Measurements from ENCODE around the gene ZNF362. TPM values are rescaled to one million over a fixed set of nuclear protein-coding genes. Genes with fewer than 3 reads are reported as not detected.
A peak's percentile ranks its signal among the peaks of the same experiment; 100 is the strongest.

Gene ZNF362
- total RNA-seq, 2 donors from 2014 or later, result 25.3 to 55.4 TPM

GRCh38 chr1:33322870-33323585, 66.7 kb downstream of the ZNF362 start:
- TF ChIP-seq, protein P1, sequence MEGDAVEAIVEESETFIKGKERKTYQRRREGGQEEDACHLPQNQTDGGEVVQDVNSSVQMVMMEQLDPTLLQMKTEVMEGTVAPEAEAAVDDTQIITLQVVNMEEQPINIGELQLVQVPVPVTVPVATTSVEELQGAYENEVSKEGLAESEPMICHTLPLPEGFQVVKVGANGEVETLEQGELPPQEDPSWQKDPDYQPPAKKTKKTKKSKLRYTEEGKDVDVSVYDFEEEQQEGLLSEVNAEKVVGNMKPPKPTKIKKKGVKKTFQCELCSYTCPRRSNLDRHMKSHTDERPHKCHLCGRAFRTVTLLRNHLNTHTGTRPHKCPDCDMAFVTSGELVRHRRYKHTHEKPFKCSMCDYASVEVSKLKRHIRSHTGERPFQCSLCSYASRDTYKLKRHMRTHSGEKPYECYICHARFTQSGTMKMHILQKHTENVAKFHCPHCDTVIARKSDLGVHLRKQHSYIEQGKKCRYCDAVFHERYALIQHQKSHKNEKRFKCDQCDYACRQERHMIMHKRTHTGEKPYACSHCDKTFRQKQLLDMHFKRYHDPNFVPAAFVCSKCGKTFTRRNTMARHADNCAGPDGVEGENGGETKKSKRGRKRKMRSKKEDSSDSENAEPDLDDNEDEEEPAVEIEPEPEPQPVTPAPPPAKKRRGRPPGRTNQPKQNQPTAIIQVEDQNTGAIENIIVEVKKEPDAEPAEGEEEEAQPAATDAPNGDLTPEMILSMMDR (IDR thresholded peaks at IDR 0.05), result no peak
- peaks cover 7 to 9% of the 10 kb centered on the region in 2 donors for H3K4me1 ChIP-seq (ENCODE audit: control insufficient read depth in 1 of 2, low read depth in 2 of 2)
- H3K9me3 ChIP-seq, result no peaks in the 10 kb centered on the region
- no peak overlapping the region for H3K4me3 ChIP-seq
- H3K27me3 ChIP-seq (replicated peaks; ENCODE audit: insufficient read depth), result no peaks in the 10 kb centered on the region
- H3K36me3 ChIP-seq, result peaks cover 52% of the 10 kb centered on the region
- no peak for DNase-seq (ENCODE audit: low spot score)
- ATAC-seq (ENCODE audit: insufficient number of reproducible peaks, low FRiP score, low read depth), result no peak
- no peak overlapping the region for H3K27ac ChIP-seq

GRCh38 chr1:33323663-33324477, 67.6 kb downstream of the ZNF362 start:
- TF ChIP-seq, protein P1 (IDR thresholded peaks at IDR 0.05), result no peak
- no peak for DNase-seq (ENCODE audit: low spot score)

DNA sequence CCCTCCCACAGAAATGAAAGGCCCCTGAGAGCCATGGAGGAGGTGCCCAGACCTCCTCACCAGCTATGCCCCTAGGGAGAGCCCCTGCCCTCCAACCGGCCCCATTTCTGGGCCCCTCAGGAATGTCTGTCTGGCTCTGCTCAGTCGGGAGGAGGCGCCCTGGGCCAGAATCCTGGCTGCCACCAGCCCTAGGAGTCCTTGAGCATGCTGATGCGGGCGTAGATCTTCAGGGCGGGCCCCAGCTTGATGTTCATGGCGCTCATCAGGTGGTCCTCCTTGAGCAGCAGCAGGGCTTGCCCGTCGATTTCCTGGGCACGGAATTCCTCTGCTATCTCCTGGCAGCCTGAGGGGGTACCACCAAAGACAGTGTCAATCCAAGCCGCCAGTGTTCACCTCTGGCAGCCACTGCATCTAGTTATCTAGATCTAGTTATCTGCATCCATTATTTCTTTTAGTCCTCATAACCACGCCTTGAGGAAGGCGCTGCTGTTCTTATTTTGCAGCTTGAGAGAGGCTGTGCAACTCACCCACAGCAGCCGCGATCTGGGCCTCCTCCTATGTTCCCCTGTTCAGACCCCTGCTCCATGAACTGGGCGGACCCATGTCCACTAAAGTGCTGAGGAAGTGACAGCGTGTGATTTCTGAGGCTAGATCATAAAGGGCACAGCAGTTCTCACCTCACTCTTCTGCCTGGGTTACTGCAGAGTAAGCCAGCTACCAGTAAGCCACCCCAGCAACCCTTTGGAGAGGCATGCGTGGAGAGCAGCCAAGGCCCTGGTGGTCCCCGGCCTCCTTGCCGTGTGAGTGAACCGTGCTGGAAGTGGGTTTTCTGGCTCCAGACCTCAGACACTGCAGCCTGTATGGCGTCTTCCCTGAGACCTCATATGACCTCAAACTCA, 68.6 kb downstream of the ZNF362 start:
- H3K27me3 ChIP-seq (replicated peaks; ENCODE audit: insufficient read depth), result no peaks in the 10 kb centered on the region
- H3K27ac ChIP-seq, result no peak overlapping the region
- peaks cover 71% of the 10 kb centered on the region for H3K36me3 ChIP-seq
- H3K4me3 ChIP-seq, result no peak overlapping the region
- TF ChIP-seq, protein P1 (IDR thresholded peaks at IDR 0.05), result no peak
- peaks cover 15 to 16% of the 10 kb centered on the region in 2 donors for H3K4me1 ChIP-seq (ENCODE audit: control insufficient read depth in 1 of 2, low read depth in 2 of 2)
- no peak for DNase-seq (ENCODE audit: low spot score)
- H3K9me3 ChIP-seq, result no peaks in the 10 kb centered on the region
- ATAC-seq (ENCODE audit: insufficient number of reproducible peaks, low FRiP score, low read depth), result no peak

More at GRCh38 chr1:33323663-33324477, 67.6 kb downstream of the ZNF362 start:
- Histone ChIP-seq H3K4me3 (no peak overlapping the region), H3K27ac (no peak overlapping the region), H3K4me1 (ENCODE audit: control insufficient read depth in 1 of 2, low read depth in 2 of 2) (peaks cover 15 to 16% of the 10 kb centered on the region in 2 donors), H3K36me3 (peaks cover 61% of the 10 kb centered on the region), H3K27me3 (replicated peaks; ENCODE audit: insufficient read depth) (no peaks in the 10 kb centered on the region), H3K9me3 (no peaks in the 10 kb centered on the region)
- ATAC-seq (ENCODE audit: insufficient number of reproducible peaks, low FRiP score, low read depth), result no peak

DNA sequence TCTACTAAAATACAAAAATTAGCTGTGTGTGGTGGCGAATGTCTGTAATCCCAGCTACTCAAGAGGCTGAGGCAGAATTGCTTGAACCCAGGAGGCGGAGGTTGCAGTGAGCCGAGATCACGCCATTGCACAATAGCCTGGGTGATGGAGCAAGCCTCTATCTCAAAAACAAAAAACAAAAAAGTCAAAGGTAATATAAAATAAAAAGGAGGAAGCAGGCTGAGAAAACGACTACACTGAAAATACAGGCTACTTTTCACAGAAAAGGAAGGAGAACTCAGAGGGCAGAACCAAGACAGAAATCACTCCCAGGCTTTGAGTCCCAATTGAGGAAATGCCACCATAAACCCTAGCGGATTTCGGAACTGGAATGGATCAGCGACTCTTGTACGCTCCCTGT, 70.5 kb downstream of the ZNF362 start:
- Histone ChIP-seq H3K4me3 (no peak overlapping the region), H3K36me3 (peaks cover 90% of the 10 kb centered on the region), H3K4me1 (ENCODE audit: control insufficient read depth in 1 of 2, low read depth in 2 of 2) (peaks cover 15 to 22% of the 10 kb centered on the region in 2 donors), H3K27me3 (replicated peaks; ENCODE audit: insufficient read depth) (no peaks in the 10 kb centered on the region), H3K27ac (peak overlapping the region in 1 of 2 donors; percentile 26), H3K9me3 (no peaks in the 10 kb centered on the region)
- ATAC-seq (ENCODE audit: insufficient number of reproducible peaks, low FRiP score, low read depth), result no peak
- DNase-seq (ENCODE audit: low spot score), result no peak
- TF ChIP-seq, protein P1 (IDR thresholded peaks at IDR 0.05), result no peak

Measured in thoracic aorta (tissue), 2 donors.